Measurements from ENCODE around the gene PIGS. TPM values are rescaled to one million over a fixed set of nuclear protein-coding genes. Genes with fewer than 3 reads are reported as not detected.

PIGS gene
- total RNA-seq, 4 donors from 2014 or later: 7.2 to 48.3 (median 26.6) TPM

- Histone ChIP-seq H3K27me3 (no peaks in the 10 kb centered on the region), H3K27ac (no peak overlapping the region), H3K9me3 (no peaks in the 10 kb centered on the region), H3K4me1 (no peaks in the 10 kb centered on the region), H3K4me3 (no peak overlapping the region), H3K36me3 (no peaks in the 10 kb centered on the region)
- no peak for TF ChIP-seq POLR2A (IDR thresholded peaks at IDR 0.05)
- TF ChIP-seq, protein P1, sequence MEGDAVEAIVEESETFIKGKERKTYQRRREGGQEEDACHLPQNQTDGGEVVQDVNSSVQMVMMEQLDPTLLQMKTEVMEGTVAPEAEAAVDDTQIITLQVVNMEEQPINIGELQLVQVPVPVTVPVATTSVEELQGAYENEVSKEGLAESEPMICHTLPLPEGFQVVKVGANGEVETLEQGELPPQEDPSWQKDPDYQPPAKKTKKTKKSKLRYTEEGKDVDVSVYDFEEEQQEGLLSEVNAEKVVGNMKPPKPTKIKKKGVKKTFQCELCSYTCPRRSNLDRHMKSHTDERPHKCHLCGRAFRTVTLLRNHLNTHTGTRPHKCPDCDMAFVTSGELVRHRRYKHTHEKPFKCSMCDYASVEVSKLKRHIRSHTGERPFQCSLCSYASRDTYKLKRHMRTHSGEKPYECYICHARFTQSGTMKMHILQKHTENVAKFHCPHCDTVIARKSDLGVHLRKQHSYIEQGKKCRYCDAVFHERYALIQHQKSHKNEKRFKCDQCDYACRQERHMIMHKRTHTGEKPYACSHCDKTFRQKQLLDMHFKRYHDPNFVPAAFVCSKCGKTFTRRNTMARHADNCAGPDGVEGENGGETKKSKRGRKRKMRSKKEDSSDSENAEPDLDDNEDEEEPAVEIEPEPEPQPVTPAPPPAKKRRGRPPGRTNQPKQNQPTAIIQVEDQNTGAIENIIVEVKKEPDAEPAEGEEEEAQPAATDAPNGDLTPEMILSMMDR (IDR thresholded peaks at IDR 0.05): no peak
- intact Hi-C loops (cut with DNase I; ENCODE audit: low total_unique reads): loop anchor here (10.0 kb wide), 1 partner anchor 69 kb away; the partner anchor contains the start of gene RSKR
- DNase-seq: no peak
Observed at GRCh38 chr17:28545787-28546415, 25.4 kb downstream of the PIGS start.

- Histone ChIP-seq H3K27ac (no peak overlapping the region), H3K9me3 (no peaks in the 10 kb centered on the region), H3K4me3 (no peak overlapping the region), H3K36me3 (no peaks in the 10 kb centered on the region), H3K27me3 (no peaks in the 10 kb centered on the region), H3K4me1 (no peaks in the 10 kb centered on the region)
- intact Hi-C loops (cut with DNase I; ENCODE audit: low total_unique reads): loop anchor here (10.0 kb wide), 1 partner anchor 70 kb away; the partner anchor contains the start of gene RSKR
- DNase-seq: no peak
- TF ChIP-seq POLR2A (IDR thresholded peaks at IDR 0.05): no peak
- TF ChIP-seq, protein P1 (IDR thresholded peaks at IDR 0.05): no peak
Observed at GRCh38 chr17:28545141-28545503, 26.2 kb downstream of the PIGS start.

DNA sequence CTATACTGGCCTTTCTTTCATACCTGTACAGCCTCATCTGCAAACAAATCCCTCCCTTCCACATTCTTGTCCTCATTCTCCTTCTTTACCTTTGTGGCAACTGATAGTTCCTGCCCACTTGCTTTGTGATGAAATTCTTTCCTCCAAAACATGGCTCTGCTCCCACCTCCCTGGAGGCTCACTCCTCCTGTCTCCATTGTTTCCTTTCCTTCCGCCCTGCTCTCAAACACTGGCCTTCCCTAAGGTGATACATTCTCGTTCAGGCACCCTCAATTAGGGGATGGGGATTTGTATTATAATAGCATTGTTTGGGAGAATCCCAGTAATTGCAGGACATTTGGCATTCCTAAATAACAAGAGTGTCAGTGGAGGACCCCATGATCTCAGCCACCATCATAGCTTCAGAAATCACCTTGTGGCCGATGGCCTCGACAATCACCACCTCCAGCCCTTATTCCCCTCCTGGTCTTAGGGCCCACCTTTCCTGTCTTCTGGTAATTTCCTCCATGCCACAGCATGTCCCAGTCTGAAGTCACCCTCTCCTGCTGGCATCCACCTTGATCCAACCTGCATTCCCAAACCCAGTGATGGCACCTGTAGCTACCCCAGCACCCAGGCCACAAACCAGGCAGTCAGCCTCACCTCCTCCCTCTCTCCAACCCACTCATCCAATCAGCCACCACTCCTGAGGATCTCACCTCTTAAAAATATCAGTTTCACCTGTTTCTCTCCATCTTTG is 26.8 kb downstream of the PIGS start:
- no peaks in the 10 kb centered on the region for H3K4me1 ChIP-seq
- no peak overlapping the region for H3K4me3 ChIP-seq
- H3K36me3 ChIP-seq: no peaks in the 10 kb centered on the region
- H3K27ac ChIP-seq: no peak overlapping the region
- H3K27me3 ChIP-seq: no peaks in the 10 kb centered on the region
- intact Hi-C loops (cut with DNase I; ENCODE audit: low total_unique reads): loop anchor here (10.0 kb wide), 1 partner anchor 70 kb away; the partner anchor contains the start of gene RSKR
- no peak for DNase-seq
- H3K9me3 ChIP-seq: no peaks in the 10 kb centered on the region
- no peak for TF ChIP-seq POLR2A (IDR thresholded peaks at IDR 0.05)
- TF ChIP-seq, protein P1 (IDR thresholded peaks at IDR 0.05): no peak

GRCh38 chr17:28541439-28541838 is 29.9 kb downstream of the PIGS start:
- intact Hi-C loops (cut with DNase I; ENCODE audit: low total_unique reads): loop anchor here (10.0 kb wide), 1 partner anchor 73 kb away; the partner anchor contains the start of gene RSKR
- no peak for DNase-seq
- TF ChIP-seq, protein P1 (IDR thresholded peaks at IDR 0.05): no peak
- no peak for TF ChIP-seq POLR2A (IDR thresholded peaks at IDR 0.05)
- H3K9me3 ChIP-seq: no peaks in the 10 kb centered on the region
- H3K27ac ChIP-seq: no peak overlapping the region
- no peaks in the 10 kb centered on the region for H3K36me3 ChIP-seq
- H3K27me3 ChIP-seq: no peaks in the 10 kb centered on the region
- H3K4me1 ChIP-seq: no peaks in the 10 kb centered on the region
- H3K4me3 ChIP-seq: no peak overlapping the region

- no peak for DNase-seq
- no peak overlapping the region for H3K4me3 ChIP-seq
- intact Hi-C loops (cut with DNase I; ENCODE audit: low total_unique reads): loop anchor here (10.0 kb wide), 1 partner anchor 75 kb away; the partner anchor contains the start of gene RSKR
- H3K27me3 ChIP-seq: no peaks in the 10 kb centered on the region
- no peaks in the 10 kb centered on the region for H3K9me3 ChIP-seq
- no peak for TF ChIP-seq POLR2A (IDR thresholded peaks at IDR 0.05)
- TF ChIP-seq, protein P1 (IDR thresholded peaks at IDR 0.05): no peak
- H3K4me1 ChIP-seq: no peaks in the 10 kb centered on the region
- no peaks in the 10 kb centered on the region for H3K36me3 ChIP-seq
- H3K27ac ChIP-seq: no peak overlapping the region
Observed at GRCh38 chr17:28540231-28540630, 31.1 kb downstream of the PIGS start.
